Measurements from ENCODE around the gene RHOF.
"Not testable (repeated sequence)": the region's sequence is repeated elsewhere in the genome, so short reads cannot be mapped to it uniquely, and the experiment has no call there.

RHOF gene

GRCh38 chr12:121751749-121752351, 41.6 kb downstream of the RHOF start:
- H3K36me3 ChIP-seq (ENCODE audit: control insufficient read depth, insufficient read depth, low read length) = no peaks in the 10 kb centered on the region
- no peak overlapping the region for H3K9ac ChIP-seq (ENCODE audit: low read length)
- H3K4me3 ChIP-seq (ENCODE audit: low read length) = no peak overlapping the region
- H3K9me3 ChIP-seq (ENCODE audit: control insufficient read depth, low read length) = no peaks in the 10 kb centered on the region
- peaks cover 10% of the 10 kb centered on the region for H3K4me1 ChIP-seq (ENCODE audit: control insufficient read depth, insufficient read depth, low read length)
- H3K27me3 ChIP-seq (ENCODE audit: control insufficient read depth, insufficient read depth, low read length) = no peaks in the 10 kb centered on the region

- Histone ChIP-seq H3K9ac (ENCODE audit: low read length) (no peak overlapping the region), H3K27me3 (ENCODE audit: control insufficient read depth, insufficient read depth, low read length) (no peaks in the 10 kb centered on the region), H3K4me1 (ENCODE audit: control insufficient read depth, insufficient read depth, low read length) (peaks cover 10% of the 10 kb centered on the region), H3K4me3 (ENCODE audit: low read length) (no peak overlapping the region), H3K36me3 (ENCODE audit: control insufficient read depth, insufficient read depth, low read length) (no peaks in the 10 kb centered on the region), H3K9me3 (ENCODE audit: control insufficient read depth, low read length) (no peaks in the 10 kb centered on the region)
Observed at GRCh38 chr12:121751034-121751433, 42.5 kb downstream of the RHOF start.

GRCh38 chr12:121750507-121750955, 43.0 kb downstream of the RHOF start:
- Histone ChIP-seq H3K4me1 (ENCODE audit: control insufficient read depth, insufficient read depth, low read length) (peaks cover 10% of the 10 kb centered on the region), H3K36me3 (ENCODE audit: control insufficient read depth, insufficient read depth, low read length) (no peaks in the 10 kb centered on the region), H3K27me3 (ENCODE audit: control insufficient read depth, insufficient read depth, low read length) (no peaks in the 10 kb centered on the region), H3K9ac (ENCODE audit: low read length) (no peak overlapping the region), H3K9me3 (ENCODE audit: control insufficient read depth, low read length) (no peaks in the 10 kb centered on the region), H3K4me3 (ENCODE audit: low read length) (no peak overlapping the region)

- Histone ChIP-seq H3K4me1 (ENCODE audit: control insufficient read depth, insufficient read depth, low read length) (peaks cover 6% of the 10 kb centered on the region), H3K36me3 (ENCODE audit: control insufficient read depth, insufficient read depth, low read length) (no peaks in the 10 kb centered on the region), H3K9ac (ENCODE audit: low read length) (no peak overlapping the region), H3K9me3 (ENCODE audit: control insufficient read depth, low read length) (no peaks in the 10 kb centered on the region), H3K27me3 (ENCODE audit: control insufficient read depth, insufficient read depth, low read length) (no peaks in the 10 kb centered on the region), H3K4me3 (ENCODE audit: low read length) (no peak overlapping the region)
Observed at GRCh38 chr12:121749267-121749666, 44.2 kb downstream of the RHOF start.

- no peak overlapping the region for H3K9ac ChIP-seq (ENCODE audit: low read length)
- H3K4me3 ChIP-seq (ENCODE audit: low read length) = no peak overlapping the region
- peaks cover under 1% of the 10 kb centered on the region for H3K4me1 ChIP-seq (ENCODE audit: control insufficient read depth, insufficient read depth, low read length)
- no peaks in the 10 kb centered on the region for H3K9me3 ChIP-seq (ENCODE audit: control insufficient read depth, low read length)
- H3K27me3 ChIP-seq (ENCODE audit: control insufficient read depth, insufficient read depth, low read length) = no peaks in the 10 kb centered on the region
- H3K36me3 ChIP-seq (ENCODE audit: control insufficient read depth, insufficient read depth, low read length) = no peaks in the 10 kb centered on the region
Observed at GRCh38 chr12:121748571-121749265, 44.8 kb downstream of the RHOF start.

GRCh38 chr12:121748218-121748570, 45.3 kb downstream of the RHOF start:
- Histone ChIP-seq H3K4me3 (ENCODE audit: low read length) (no peak overlapping the region), H3K36me3 (ENCODE audit: control insufficient read depth, insufficient read depth, low read length) (no peaks in the 10 kb centered on the region), H3K27me3 (ENCODE audit: control insufficient read depth, insufficient read depth, low read length) (no peaks in the 10 kb centered on the region), H3K9me3 (ENCODE audit: control insufficient read depth, low read length) (no peaks in the 10 kb centered on the region), H3K4me1 (ENCODE audit: control insufficient read depth, insufficient read depth, low read length) (no peaks in the 10 kb centered on the region), H3K9ac (ENCODE audit: low read length) (no peak overlapping the region)

GRCh38 chr12:121745545-121745944, 47.9 kb downstream of the RHOF start:
- H3K9me3 ChIP-seq (ENCODE audit: control insufficient read depth, low read length); H3K4me3 ChIP-seq (ENCODE audit: low read length); H3K4me1 ChIP-seq (ENCODE audit: control insufficient read depth, insufficient read depth, low read length); H3K27me3 ChIP-seq (ENCODE audit: control insufficient read depth, insufficient read depth, low read length); H3K36me3 ChIP-seq (ENCODE audit: control insufficient read depth, insufficient read depth, low read length); H3K9ac ChIP-seq (ENCODE audit: low read length): not testable (repeated sequence)

- H3K27me3 ChIP-seq (ENCODE audit: control insufficient read depth, insufficient read depth, low read length) = no peaks in the 10 kb centered on the region
- H3K4me1 ChIP-seq (ENCODE audit: control insufficient read depth, insufficient read depth, low read length) = no peaks in the 10 kb centered on the region
- H3K9ac ChIP-seq (ENCODE audit: low read length) = no peak overlapping the region
- no peak overlapping the region for H3K4me3 ChIP-seq (ENCODE audit: low read length)
- no peaks in the 10 kb centered on the region for H3K36me3 ChIP-seq (ENCODE audit: control insufficient read depth, insufficient read depth, low read length)
- H3K9me3 ChIP-seq (ENCODE audit: control insufficient read depth, low read length) = no peaks in the 10 kb centered on the region
Observed at GRCh38 chr12:121741743-121742142, 51.7 kb downstream of the RHOF start.

GRCh38 chr12:121740847-121741246, 52.6 kb downstream of the RHOF start:
- Histone ChIP-seq H3K36me3 (ENCODE audit: control insufficient read depth, insufficient read depth, low read length) (no peaks in the 10 kb centered on the region), H3K27me3 (ENCODE audit: control insufficient read depth, insufficient read depth, low read length) (no peaks in the 10 kb centered on the region), H3K4me3 (ENCODE audit: low read length) (no peak overlapping the region)

GRCh38 chr12:121738340-121738858, 55.1 kb downstream of the RHOF start:
- no peaks in the 10 kb centered on the region for H3K9me3 ChIP-seq (ENCODE audit: control insufficient read depth, low read length)
- no peaks in the 10 kb centered on the region for H3K27me3 ChIP-seq (ENCODE audit: control insufficient read depth, insufficient read depth, low read length)
- no peak overlapping the region for H3K9ac ChIP-seq (ENCODE audit: low read length)
- no peaks in the 10 kb centered on the region for H3K36me3 ChIP-seq (ENCODE audit: control insufficient read depth, insufficient read depth, low read length)
- no peak overlapping the region for H3K4me3 ChIP-seq (ENCODE audit: low read length)
- H3K4me1 ChIP-seq (ENCODE audit: control insufficient read depth, insufficient read depth, low read length) = no peaks in the 10 kb centered on the region

More at GRCh38 chr12:121740847-121741246, 52.6 kb downstream of the RHOF start:
- no peaks in the 10 kb centered on the region for H3K9me3 ChIP-seq (ENCODE audit: control insufficient read depth, low read length)
- no peak overlapping the region for H3K9ac ChIP-seq (ENCODE audit: low read length)
- no peaks in the 10 kb centered on the region for H3K4me1 ChIP-seq (ENCODE audit: control insufficient read depth, insufficient read depth, low read length)

- Histone ChIP-seq H3K4me3 (ENCODE audit: low read length) (no peak overlapping the region), H3K4me1 (ENCODE audit: control insufficient read depth, insufficient read depth, low read length) (no peaks in the 10 kb centered on the region), H3K9ac (ENCODE audit: low read length) (no peak overlapping the region), H3K27me3 (ENCODE audit: control insufficient read depth, insufficient read depth, low read length) (no peaks in the 10 kb centered on the region), H3K36me3 (ENCODE audit: control insufficient read depth, insufficient read depth, low read length) (no peaks in the 10 kb centered on the region), H3K9me3 (ENCODE audit: control insufficient read depth, low read length) (no peaks in the 10 kb centered on the region)
Observed at GRCh38 chr12:121733849-121734248, 59.6 kb downstream of the RHOF start.

GRCh38 chr12:121731473-121731872, 62.0 kb downstream of the RHOF start:
- Histone ChIP-seq H3K27me3 (ENCODE audit: control insufficient read depth, insufficient read depth, low read length) (no peaks in the 10 kb centered on the region), H3K4me1 (ENCODE audit: control insufficient read depth, insufficient read depth, low read length) (no peaks in the 10 kb centered on the region), H3K4me3 (ENCODE audit: low read length) (no peak overlapping the region), H3K9me3 (ENCODE audit: control insufficient read depth, low read length) (no peaks in the 10 kb centered on the region), H3K9ac (ENCODE audit: low read length) (no peak overlapping the region), H3K36me3 (ENCODE audit: control insufficient read depth, insufficient read depth, low read length) (no peaks in the 10 kb centered on the region)
